ENCODE data around the gene SOAT1.

DNA sequence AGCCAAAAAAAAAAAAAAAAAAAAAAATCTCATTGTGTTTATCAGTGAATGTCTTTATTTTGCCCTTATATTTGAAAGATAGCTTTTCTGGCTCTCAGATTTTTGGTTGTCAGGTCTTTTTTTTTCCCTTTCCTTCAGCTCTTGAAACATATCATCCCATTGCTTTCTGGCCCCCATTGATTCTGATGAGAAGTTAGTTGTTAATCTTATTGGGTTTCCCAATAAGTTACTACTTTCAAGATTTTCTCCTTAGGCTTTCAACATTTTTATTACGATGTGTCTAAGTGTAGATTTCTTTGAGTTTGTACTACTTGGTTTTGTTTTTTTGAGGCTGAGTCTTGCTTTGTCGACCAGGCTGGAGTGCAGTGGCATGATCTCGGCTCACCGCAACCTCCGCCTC lies 14.7 kb upstream of the SOAT1 start:
- TF ChIP-seq, protein P1, sequence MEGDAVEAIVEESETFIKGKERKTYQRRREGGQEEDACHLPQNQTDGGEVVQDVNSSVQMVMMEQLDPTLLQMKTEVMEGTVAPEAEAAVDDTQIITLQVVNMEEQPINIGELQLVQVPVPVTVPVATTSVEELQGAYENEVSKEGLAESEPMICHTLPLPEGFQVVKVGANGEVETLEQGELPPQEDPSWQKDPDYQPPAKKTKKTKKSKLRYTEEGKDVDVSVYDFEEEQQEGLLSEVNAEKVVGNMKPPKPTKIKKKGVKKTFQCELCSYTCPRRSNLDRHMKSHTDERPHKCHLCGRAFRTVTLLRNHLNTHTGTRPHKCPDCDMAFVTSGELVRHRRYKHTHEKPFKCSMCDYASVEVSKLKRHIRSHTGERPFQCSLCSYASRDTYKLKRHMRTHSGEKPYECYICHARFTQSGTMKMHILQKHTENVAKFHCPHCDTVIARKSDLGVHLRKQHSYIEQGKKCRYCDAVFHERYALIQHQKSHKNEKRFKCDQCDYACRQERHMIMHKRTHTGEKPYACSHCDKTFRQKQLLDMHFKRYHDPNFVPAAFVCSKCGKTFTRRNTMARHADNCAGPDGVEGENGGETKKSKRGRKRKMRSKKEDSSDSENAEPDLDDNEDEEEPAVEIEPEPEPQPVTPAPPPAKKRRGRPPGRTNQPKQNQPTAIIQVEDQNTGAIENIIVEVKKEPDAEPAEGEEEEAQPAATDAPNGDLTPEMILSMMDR (conservative IDR thresholded peaks at IDR 0.05): no peak
- no peak for TF ChIP-seq EZH2 (IDR thresholded peaks at IDR 0.05; ENCODE audit: low read depth)
